Mononuclear cell (primary cell): ENCODE data around the gene PLCL1. TPM values are rescaled to one million over a fixed set of nuclear protein-coding genes. Genes with fewer than 3 reads are reported as not detected.

ENCODE experiments used
- H3K27me3 ChIP-seq: 2 replicates; pipeline ENCODE4 v1.6.0; 2011; ENCODE audit warnings: low read length, control low read depth; ENCODE audit not compliant: insufficient read depth
- H3K4me1 ChIP-seq: 2 replicates; pipeline ENCODE4 v1.5.1; 2011; ENCODE audit warnings: mild to moderate bottlenecking, low read length, control low read depth; ENCODE audit not compliant: insufficient read depth
- H3K4me3 ChIP-seq: 2 replicates; pipeline ENCODE4 v1.5.1; 2011; ENCODE audit warnings: mild to moderate bottlenecking, low read length, moderate library complexity
- H3K9me3 ChIP-seq: 2 replicates; pipeline ENCODE4 v1.5.1; 2011; ENCODE audit warnings: low read depth, mild to moderate bottlenecking, control low read depth, low read length
- total RNA-seq: library from RNA; depleted of rRNA; stranded (reverse); fragments of >200 nt; gene quantifications from one replicate; pipeline ENCODE4 v1.2.3, GENCODE V29; 2012

Gene PLCL1
- total RNA-seq, 1 donor = 23.4 TPM

DNA sequence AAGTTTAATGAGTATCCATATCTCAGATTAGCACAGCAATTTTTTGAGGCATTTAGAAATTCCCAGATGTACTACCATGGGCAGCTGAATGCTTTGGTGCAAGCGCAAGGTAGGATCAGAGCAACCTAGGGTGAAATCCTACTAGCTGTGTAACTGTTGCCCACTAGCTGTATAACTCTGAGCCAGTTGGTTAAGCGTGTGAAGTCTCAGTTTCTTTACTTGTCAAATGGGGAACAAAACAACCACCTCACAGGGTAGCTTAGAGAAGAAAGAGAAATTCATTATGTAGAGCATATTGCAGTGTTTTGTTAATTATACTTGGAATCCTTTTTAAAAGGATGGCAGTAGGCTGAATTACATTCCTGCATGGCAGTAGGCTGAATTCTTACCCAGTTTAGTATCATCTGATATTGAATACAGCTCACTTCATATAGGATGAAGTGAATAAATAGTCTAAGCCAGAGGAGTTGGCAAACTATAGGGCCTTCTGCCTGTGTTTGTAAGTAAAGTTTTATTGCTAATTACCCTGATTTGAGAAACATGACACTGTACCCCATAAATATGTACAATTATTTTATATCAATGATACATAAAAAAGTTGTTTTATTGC is 180.7 kb downstream of the PLCL1 start:
- Histone ChIP-seq H3K4me3 (no peak overlapping the region), H3K9me3 (no peaks in the 10 kb centered on the region), H3K4me1 (no peaks in the 10 kb centered on the region), H3K27me3 (no peaks in the 10 kb centered on the region)

DNA sequence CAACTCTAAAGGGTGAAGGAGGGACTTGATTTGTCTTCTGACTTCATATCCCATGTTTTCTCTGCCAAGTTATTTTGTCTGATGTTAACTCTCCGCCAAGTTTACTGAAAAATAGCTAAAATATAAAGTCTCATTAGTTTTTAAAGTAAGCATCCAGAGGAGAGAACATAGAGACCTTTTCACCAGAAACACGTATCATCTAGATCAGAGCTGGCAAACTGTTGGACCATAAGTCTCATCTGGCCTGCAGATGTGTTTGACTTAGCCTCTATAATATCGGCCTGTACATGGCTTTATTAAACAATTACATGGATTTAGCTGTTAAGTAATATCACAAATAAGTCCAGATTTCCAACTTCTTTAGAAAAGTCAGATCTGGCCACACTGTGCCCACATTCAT is 182.6 kb downstream of the PLCL1 start:
- H3K4me1 ChIP-seq = no peaks in the 10 kb centered on the region
- no peak overlapping the region for H3K4me3 ChIP-seq
- H3K27me3 ChIP-seq = no peaks in the 10 kb centered on the region
- H3K9me3 ChIP-seq = no peaks in the 10 kb centered on the region

DNA sequence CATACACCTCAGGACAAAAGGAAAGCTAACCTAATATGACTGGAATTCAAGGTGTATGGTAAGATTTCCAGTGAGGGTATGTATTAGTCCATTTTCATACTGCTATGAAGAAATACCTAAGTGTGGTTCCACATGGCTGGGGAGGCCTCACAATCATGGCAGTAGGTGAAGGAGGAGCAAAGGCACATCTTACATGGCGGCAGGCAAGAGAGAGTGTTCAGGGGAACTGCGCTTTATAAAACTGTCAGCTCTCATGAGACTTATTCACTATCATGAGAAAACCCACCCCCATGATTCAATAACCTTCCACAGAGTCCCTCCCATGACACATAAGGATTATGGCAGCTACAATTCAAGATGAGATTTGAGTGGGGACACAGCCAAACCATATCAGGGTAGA is 186.0 kb downstream of the PLCL1 start:
- no peaks in the 10 kb centered on the region for H3K27me3 ChIP-seq
- H3K4me3 ChIP-seq = no peak overlapping the region
- no peaks in the 10 kb centered on the region for H3K9me3 ChIP-seq
- H3K4me1 ChIP-seq = no peaks in the 10 kb centered on the region

DNA sequence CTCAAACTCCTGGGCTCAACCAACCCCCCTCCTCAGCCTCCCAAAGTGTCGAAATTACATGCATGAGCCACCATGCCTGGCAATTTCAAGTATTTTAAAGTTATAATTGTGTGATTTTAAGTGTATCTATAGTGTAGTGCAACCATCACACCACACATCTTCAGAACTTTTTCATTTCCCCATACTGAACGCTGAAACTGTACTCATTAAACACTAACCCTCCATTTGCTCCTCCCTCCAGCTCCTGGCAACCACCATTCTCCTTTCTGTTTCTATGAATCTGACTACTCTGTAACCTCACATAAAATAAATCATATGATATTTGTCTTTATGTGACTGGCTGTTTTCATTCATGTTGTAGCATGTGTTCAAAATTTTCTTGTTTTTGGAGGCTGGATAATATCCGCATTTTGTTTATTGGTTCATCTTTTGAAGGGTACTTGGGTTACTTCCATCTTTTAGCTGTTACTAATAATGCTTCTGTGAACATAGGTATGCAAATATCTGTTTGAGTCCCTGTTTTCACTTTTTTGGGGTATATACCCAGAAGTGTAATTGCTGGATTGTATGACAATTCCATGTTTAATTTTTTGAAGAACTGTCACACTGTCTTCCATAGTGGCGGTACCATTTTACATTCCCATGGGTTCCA is 188.2 kb downstream of the PLCL1 start:
- peaks cover 5% of the 10 kb centered on the region for H3K4me1 ChIP-seq
- H3K4me3 ChIP-seq = no peak overlapping the region
- H3K27me3 ChIP-seq = no peaks in the 10 kb centered on the region
- H3K9me3 ChIP-seq = no peaks in the 10 kb centered on the region

DNA sequence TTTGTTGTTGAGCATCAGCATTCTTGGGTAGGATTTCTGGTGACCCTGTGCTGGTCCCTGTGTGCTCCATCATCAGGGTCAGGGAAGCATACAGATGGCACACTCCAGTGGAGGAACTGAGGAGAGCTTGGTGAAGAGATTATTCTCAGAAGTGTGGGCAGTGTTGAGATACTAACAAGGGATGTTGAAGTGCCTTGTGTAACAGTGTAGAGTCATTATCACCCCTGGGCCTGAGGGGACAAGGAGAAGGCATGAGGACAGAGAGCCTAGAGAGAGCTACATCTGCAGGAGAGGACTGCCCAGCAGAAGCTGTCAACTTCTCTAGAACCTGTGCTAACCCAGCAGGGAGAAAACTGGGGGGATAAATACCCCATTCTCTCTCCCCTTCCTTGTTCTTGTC is 189.0 kb downstream of the PLCL1 start:
- Histone ChIP-seq H3K4me3 (no peak overlapping the region), H3K27me3 (no peaks in the 10 kb centered on the region), H3K9me3 (no peaks in the 10 kb centered on the region), H3K4me1 (peaks cover 5% of the 10 kb centered on the region)

DNA sequence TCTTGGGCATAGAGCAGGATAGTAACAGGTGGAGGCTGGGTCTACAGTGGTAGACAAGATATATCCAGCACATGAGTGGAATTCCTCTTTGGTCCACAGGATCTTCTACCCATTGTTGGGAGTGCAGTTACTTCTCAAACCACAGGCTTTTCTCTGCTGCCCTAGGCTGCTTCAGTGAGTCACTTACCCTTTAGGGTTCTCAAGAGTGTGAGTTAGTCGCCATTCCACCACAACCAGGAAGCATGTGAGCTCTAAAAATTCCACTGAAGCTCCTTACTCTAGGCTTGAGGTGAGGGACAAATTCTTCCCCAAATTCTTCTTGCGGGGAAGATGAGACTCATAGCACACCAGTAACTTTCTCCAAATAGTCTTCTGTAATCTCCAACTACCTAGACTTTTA is 189.4 kb downstream of the PLCL1 start:
- Histone ChIP-seq H3K4me3 (no peak overlapping the region), H3K27me3 (no peaks in the 10 kb centered on the region), H3K9me3 (no peaks in the 10 kb centered on the region), H3K4me1 (peaks cover 5% of the 10 kb centered on the region)

DNA sequence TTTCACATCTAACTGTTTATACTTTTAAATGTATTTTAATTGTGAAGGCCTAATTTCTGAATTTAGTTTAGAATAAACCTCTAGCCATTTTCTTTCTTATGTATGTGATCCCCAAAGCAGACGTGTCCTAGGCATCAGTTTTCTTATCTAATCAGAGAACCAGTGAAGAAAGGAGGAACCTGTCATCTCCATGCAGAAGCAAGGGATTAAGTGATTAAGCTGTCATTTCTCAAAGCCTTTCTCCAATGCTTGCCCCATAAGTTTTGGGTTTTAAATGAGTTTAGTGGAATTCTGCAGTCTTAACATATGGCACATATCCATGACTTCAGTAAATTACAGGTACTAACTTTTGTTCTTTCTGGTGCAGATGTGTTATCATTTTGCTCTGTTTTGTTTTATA is 190.4 kb downstream of the PLCL1 start:
- Histone ChIP-seq H3K27me3 (no peaks in the 10 kb centered on the region), H3K9me3 (no peaks in the 10 kb centered on the region), H3K4me1 (peaks cover 5% of the 10 kb centered on the region), H3K4me3 (no peak overlapping the region)

DNA sequence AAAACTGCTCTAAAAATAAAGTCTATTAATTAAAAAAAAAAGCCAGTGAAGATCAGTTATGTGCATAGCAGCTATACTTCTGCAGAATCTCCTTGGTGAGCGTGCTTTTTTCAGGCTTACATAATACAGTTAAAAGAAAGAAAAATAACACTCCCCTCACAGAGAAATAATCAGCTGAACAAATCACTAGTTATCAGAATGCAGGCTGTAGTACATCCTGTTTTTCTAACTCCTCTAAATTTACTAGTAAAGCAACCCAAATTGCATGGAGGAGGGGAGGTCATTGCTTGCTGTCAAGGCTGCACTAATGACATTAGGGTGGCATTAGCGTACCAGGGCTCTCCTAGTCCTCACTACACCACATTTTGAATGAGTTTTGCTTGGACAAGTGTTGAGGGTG is 192.2 kb downstream of the PLCL1 start:
- Histone ChIP-seq H3K4me3 (no peak overlapping the region), H3K27me3 (no peaks in the 10 kb centered on the region), H3K4me1 (peaks cover 5% of the 10 kb centered on the region), H3K9me3 (no peaks in the 10 kb centered on the region)

DNA sequence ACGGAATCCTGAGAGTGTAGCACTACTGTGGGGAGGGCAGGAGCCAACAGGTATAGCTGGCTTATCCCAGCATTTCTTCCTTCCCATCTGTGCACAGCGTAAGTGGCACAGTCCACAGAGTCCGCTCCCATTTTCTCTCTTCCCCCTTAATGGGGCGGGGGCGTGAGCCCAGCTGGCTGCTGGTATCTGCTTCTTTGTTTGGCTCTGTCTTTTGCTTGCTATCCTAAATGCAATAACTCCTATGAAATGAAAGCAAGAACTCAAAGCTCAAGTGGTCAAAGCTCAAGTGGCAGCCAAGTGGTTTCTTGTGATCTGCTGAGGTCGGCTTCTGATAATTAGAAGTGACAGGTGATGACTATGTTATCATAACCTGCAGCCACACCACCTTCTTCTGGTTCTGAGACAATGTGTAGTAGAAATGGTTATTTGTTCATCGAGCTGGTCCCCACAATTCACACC is 192.7 kb downstream of the PLCL1 start:
- no peak overlapping the region for H3K4me3 ChIP-seq
- peaks cover 5% of the 10 kb centered on the region for H3K4me1 ChIP-seq
- no peaks in the 10 kb centered on the region for H3K9me3 ChIP-seq
- no peaks in the 10 kb centered on the region for H3K27me3 ChIP-seq

DNA sequence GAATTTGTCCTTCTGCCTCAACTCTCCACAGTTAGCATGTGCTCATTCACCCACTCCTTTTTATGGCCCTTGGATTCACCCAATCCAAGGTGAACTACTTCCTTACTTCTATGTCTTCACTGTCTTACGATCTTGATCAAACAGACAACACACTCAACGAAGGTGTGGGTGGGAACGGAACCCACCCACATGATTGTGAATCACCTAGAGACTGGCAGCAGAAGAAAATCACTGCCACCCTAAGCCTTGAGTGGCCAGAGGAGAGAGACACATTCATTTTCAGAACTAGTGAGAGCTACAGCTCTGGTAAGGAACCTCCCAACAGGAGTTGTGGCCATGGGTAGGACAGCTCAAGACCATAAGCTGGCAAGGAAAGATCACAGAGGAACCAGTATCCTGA is 194.3 kb downstream of the PLCL1 start:
- no peak overlapping the region for H3K4me3 ChIP-seq
- peaks cover 5% of the 10 kb centered on the region for H3K4me1 ChIP-seq
- H3K27me3 ChIP-seq = no peaks in the 10 kb centered on the region
- H3K9me3 ChIP-seq = no peaks in the 10 kb centered on the region

DNA sequence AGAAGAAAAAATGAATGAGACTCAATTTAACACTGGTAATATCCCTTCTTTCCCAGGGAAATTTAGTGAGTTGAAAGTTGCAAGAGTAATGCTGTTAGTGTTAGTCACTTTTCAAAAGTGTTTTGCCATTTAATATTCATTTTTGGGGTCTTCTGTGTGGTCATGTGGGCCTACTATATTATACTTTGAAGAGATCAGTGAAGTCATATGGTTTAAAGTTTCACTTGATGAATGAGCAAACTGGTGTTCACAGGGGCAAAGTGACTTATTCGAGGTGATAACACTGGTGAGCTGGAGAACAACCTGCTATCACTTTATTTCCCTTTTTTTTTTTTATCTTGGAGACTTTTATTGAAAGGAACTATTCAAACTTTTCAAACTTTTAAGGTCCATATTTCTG is 196.0 kb downstream of the PLCL1 start:
- no peak overlapping the region for H3K4me3 ChIP-seq
- no peaks in the 10 kb centered on the region for H3K27me3 ChIP-seq
- H3K4me1 ChIP-seq = peaks cover 5% of the 10 kb centered on the region
- H3K9me3 ChIP-seq = no peaks in the 10 kb centered on the region

DNA sequence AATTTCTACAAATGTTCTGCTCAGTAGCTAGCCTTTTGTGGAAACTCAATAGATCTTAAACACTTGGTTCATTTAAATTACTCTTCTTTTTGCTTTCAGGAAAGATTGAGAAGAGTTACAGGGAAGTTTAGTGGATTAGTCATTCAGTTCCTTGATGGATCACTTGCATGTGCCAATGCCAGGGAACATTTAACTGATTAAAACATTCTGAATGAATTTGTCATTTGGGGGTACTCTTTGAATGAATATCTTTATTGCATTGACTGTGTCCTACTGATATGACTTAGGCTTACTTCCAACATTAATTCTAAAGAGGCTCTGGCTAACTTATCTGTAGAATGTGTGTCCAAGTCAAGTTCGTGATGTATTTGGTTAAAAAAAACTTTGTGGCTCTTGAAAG is 199.8 kb downstream of the PLCL1 start:
- Histone ChIP-seq H3K9me3 (no peaks in the 10 kb centered on the region), H3K4me1 (no peaks in the 10 kb centered on the region), H3K27me3 (no peaks in the 10 kb centered on the region), H3K4me3 (no peak overlapping the region)

DNA sequence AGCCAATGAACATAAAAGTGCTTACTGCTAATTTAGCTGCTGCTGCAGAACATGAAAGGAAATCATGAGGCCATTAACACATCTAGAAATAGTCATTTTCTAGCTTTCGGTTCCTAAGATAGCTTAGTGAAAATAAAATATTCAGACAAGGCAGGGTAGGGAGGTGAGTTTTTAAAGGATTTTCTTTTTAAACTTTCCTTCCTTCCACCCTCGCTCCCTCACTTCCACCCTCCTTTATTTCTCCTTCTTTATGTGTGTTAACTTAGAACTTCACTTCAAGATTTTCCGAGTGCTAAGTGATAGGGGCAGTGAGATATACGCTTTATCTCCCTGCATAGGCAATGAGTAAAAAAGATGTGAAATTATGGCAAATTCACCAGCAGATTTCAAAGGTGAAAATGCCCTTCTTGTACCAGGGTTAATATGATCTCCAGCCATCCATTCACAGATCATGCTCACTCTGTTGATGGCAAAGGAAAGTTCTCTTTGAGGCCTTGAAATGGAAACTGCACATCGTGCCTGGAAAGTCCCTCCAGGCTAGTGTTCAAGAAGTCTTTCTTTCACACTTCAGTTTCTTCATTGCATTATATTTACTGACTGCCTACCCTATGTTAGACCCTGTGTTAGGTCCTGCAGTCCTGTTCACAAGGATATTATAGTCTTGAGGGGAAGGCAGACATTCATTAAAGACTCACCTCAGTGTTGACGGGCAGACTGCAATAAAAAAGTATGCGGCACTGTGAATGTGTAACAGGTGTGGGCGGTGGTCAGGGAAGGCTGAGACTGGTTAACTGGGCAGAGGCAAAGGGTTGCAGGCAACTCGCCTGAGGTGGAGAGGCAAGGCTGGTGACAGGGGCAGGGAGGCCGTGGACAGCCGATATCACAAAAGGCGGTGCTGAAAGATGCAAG is 200.8 kb downstream of the PLCL1 start:
- H3K27me3 ChIP-seq = no peaks in the 10 kb centered on the region
- no peak overlapping the region for H3K4me3 ChIP-seq
- H3K4me1 ChIP-seq = no peaks in the 10 kb centered on the region
- H3K9me3 ChIP-seq = peaks cover 3% of the 10 kb centered on the region

DNA sequence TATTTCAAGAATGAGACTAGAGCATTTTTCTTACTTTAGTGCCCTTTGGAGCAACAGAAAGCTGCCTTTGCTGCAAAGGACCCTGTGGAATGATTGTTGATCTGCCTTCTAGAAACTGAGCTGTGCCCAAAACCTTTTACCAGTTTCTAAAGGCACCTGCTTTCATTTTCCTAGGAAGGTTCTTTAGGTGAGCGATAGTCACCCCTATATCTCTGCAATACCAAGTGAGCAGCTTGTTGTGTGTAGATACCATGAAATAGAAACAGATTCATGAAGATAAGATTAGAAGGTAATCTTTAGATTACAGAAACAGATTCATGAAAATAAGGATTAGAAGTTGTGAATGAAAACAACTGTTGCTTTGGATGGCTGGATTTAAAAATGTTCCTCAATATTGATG is 202.3 kb downstream of the PLCL1 start:
- H3K4me1 ChIP-seq = no peaks in the 10 kb centered on the region
- H3K9me3 ChIP-seq = peaks cover 17% of the 10 kb centered on the region
- no peak overlapping the region for H3K4me3 ChIP-seq
- no peaks in the 10 kb centered on the region for H3K27me3 ChIP-seq

DNA sequence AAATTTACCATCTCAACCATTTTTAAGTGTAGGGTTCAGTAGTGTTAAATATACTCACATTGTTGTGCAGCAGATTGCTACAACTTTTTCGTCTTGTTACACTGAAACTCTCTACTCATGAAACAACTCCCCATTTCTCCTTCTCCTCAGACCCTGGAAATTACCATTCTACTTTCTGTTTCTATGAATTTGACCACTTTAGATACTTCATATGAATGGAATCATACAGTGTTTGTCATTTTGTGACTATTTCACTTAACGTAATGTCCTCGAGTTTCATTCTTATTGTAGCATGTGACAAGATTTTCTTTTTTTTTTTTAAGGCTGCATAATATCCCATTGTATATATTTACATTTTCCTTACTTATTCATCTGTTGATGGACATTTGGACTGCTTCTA is 203.8 kb downstream of the PLCL1 start:
- Histone ChIP-seq H3K9me3 (peaks cover 25% of the 10 kb centered on the region), H3K27me3 (no peaks in the 10 kb centered on the region), H3K4me1 (no peaks in the 10 kb centered on the region), H3K4me3 (no peak overlapping the region)
